SK-N-SH treated with all-trans-retinoic acid at 6 μM for 48 hours (cell line): Measurements from ENCODE around the gene PTPRB.

Source experiments
- ARNTL ChIP-seq: fragments of 450-650 bp; formaldehyde crosslinking; IDR thresholded peaks from 2 replicates; pipeline ENCODE4 v1.5.0; 2020; ENCODE audit warnings: low read depth, mild to moderate bottlenecking, moderate library complexity, borderline replicate concordance
- CREB5 ChIP-seq: fragments of 250-450 bp; sonication (Bioruptor Pico); IDR thresholded peaks from 2 replicates; pipeline ENCODE4 v1.5.1; 2020; ENCODE audit warnings: low read depth, mild to moderate bottlenecking, moderate library complexity
- PPARA ChIP-seq: fragments of 250-450 bp; sonication (Bioruptor Pico); IDR thresholded peaks from 2 replicates; pipeline ENCODE4 v1.5.0; 2020; ENCODE audit warnings: mild to moderate bottlenecking, borderline replicate concordance
- RARB ChIP-seq: fragments of 250-450 bp; sonication (Bioruptor Pico); IDR thresholded peaks from 2 replicates; pipeline ENCODE4 v1.8.0; 2021; ENCODE audit warnings: mild to moderate bottlenecking, moderate library complexity
- SNAI2 ChIP-seq: fragments of 250-450 bp; sonication (Bioruptor Pico); IDR thresholded peaks from 2 replicates; pipeline ENCODE4 v1.5.0; 2020; ENCODE audit warnings: mild to moderate bottlenecking, moderate library complexity
- ZFP3 ChIP-seq: fragments of 250-450 bp; sonication (Bioruptor Pico); IDR thresholded peaks from 2 replicates; pipeline ENCODE4 v1.5.0; 2020; ENCODE audit warnings: mild to moderate bottlenecking, moderate library complexity
- ZFP30 ChIP-seq: fragments of 450-650 bp; formaldehyde crosslinking; IDR thresholded peaks from 2 replicates; pipeline ENCODE4 v1.5.0; 2022; ENCODE audit warnings: mild to moderate bottlenecking, moderate library complexity

- no peak for TF ChIP-seq SNAI2 (CRISPR knock-in tag)
- TF ChIP-seq ARNTL (CRISPR knock-in tag) = no peak
- no peak for TF ChIP-seq ZFP3 (CRISPR knock-in tag)
- TF ChIP-seq RARB (CRISPR knock-in tag) = no peak
- TF ChIP-seq ZFP30 (CRISPR knock-in tag) = no peak
- TF ChIP-seq PPARA (CRISPR knock-in tag) = no peak
- TF ChIP-seq CREB5 (CRISPR knock-in tag) = no peak
Observed at GRCh38 chr12:70535896-70536374, 101.3 kb downstream of the PTPRB start.
